ENCODE results near the gene RHOT2.

The RHOT2 gene

DNA sequence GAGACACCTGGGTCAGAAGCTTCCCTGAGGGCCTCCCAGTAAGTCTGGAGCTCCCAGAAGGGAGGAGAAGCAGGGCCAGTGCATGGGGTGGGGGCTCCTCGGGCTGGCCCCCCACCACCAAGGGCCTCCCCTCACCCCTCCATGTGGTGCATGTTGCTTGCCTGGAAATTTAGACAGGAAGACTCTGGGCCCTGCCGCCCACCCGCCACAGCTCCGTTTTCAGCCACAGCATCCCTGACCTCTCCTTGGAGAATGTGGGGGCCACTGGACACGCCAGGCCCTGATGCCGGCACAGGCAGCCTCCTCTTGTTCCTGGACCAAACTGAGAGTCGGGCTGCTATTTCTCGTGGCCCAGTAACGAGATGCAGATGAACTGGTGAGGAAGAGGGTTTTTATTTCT, 29.1 kb upstream of the RHOT2 start:
- Histone ChIP-seq H2AFZ (no peak overlapping the region), H3K4me1 (peaks cover 11% of the 10 kb centered on the region), H3K36me3 (ENCODE audit: control insufficient read depth, insufficient read depth, low read length) (no peaks in the 10 kb centered on the region), H3K27ac (no peak overlapping the region), H3K4me3 (ENCODE audit: low read depth, low read length) (no peak overlapping the region), H3K79me2 (peaks cover 11% of the 10 kb centered on the region), H3K9me3 (ENCODE audit: control insufficient read depth, low read length) (no peaks in the 10 kb centered on the region), H3K27me3 (ENCODE audit: control insufficient read depth, insufficient read depth, low read length) (peaks cover 3% of the 10 kb centered on the region), H3K4me2 (ENCODE audit: low read length) (no peak overlapping the region), H3K9ac (no peak overlapping the region)
- TF ChIP-seq, protein P1, sequence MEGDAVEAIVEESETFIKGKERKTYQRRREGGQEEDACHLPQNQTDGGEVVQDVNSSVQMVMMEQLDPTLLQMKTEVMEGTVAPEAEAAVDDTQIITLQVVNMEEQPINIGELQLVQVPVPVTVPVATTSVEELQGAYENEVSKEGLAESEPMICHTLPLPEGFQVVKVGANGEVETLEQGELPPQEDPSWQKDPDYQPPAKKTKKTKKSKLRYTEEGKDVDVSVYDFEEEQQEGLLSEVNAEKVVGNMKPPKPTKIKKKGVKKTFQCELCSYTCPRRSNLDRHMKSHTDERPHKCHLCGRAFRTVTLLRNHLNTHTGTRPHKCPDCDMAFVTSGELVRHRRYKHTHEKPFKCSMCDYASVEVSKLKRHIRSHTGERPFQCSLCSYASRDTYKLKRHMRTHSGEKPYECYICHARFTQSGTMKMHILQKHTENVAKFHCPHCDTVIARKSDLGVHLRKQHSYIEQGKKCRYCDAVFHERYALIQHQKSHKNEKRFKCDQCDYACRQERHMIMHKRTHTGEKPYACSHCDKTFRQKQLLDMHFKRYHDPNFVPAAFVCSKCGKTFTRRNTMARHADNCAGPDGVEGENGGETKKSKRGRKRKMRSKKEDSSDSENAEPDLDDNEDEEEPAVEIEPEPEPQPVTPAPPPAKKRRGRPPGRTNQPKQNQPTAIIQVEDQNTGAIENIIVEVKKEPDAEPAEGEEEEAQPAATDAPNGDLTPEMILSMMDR (IDR thresholded peaks at IDR 0.05): no peak

DNA sequence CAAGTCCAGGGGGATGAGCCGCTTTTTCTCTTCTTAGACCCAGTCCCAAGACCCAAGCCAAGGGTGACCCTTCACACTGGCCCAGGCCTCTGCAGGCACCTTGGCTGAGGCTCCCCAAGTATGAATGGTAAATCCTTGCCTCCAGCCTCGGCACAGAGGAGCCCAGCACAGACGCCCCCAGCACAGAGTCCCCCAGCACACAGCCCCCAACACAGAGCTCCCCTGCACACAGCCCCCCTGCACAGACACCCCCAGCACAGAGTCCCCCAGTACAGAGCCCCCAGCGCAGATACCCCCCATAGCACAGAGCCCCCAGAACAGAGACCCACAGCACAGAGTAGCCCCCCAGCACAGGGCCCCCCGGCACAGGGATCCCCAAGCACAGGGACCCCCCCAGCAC, 27.3 kb upstream of the RHOT2 start:
- H3K27ac ChIP-seq: no peak overlapping the region
- no peak overlapping the region for H2AFZ ChIP-seq
- peaks cover 3% of the 10 kb centered on the region for H3K27me3 ChIP-seq (ENCODE audit: control insufficient read depth, insufficient read depth, low read length)
- peak overlapping the region; percentile 83 for H3K4me3 ChIP-seq (ENCODE audit: low read depth, low read length)
- peaks cover 17% of the 10 kb centered on the region for H3K4me1 ChIP-seq
- no peak overlapping the region for H3K9ac ChIP-seq
- no peaks in the 10 kb centered on the region for H3K9me3 ChIP-seq (ENCODE audit: control insufficient read depth, low read length)
- H3K79me2 ChIP-seq: peaks cover 25% of the 10 kb centered on the region
- H3K4me2 ChIP-seq (ENCODE audit: low read length): peak overlapping the region; percentile 98
- H3K36me3 ChIP-seq (ENCODE audit: control insufficient read depth, insufficient read depth, low read length): no peaks in the 10 kb centered on the region
- TF ChIP-seq, protein P1 (IDR thresholded peaks at IDR 0.05): no peak

DNA sequence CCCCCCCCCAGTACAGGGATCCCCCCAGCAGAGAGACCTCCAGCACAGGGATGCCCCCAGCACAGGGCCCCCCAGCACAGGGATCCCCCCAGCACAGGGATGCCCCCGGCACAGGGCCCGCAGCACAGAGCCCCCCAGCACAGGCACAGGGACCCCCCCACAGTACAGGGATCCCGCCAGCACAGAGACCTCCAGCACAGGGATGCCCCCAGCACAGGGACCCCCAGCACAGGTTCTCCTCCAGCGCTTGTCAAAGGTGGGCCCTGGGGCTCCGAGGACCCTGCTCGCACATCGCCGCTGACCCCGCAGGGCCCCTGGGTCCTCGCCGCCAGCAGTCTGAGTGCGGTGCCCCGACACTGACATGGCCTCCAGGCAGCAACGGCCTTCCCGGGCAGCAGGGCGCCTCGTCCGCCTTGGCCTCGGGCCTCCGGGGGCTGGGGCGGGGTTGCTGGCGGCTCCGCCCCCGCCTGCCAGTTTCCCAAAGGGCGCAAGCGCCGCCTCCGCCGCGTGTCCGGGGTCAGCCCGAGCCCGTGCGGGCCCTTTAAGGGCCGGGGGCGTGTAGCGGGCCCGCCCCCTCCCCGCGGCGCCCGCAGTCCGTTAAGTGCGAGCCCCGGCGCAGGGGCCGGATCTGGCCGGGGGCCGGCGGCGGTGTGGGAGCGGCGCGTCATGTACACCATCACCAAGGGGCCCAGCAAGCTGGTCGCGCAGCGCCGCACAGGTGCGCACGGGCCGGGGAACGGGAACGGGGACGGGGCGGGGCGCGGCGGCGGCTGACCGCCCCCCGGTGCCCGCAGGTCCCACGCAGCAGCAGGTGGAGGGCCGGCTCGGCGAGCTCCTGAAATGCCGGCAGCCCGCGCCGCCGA, 26.4 kb upstream of the RHOT2 start, which contains the start of gene MCRIP2:
Gene MCRIP2 (plus strand): TSS at position 503 of the 863 bp plus-strand sequence. CDS start 164 bp downstream, at position 667.
- H3K4me2 ChIP-seq (ENCODE audit: low read length): peak within 1 kb of the TSS; percentile 98
- H3K4me3 ChIP-seq (ENCODE audit: low read depth, low read length): peak within 1 kb of the TSS; percentile 83
- H3K4me1 ChIP-seq: peaks cover 25% of the 10 kb centered on the region
- no peaks in the 10 kb centered on the region for H3K36me3 ChIP-seq (ENCODE audit: control insufficient read depth, insufficient read depth, low read length)
- H3K27ac ChIP-seq: peak within 1 kb of the TSS; percentile 85
- no peaks in the 10 kb centered on the region for H3K9me3 ChIP-seq (ENCODE audit: control insufficient read depth, low read length)
- peaks cover 32% of the 10 kb centered on the region for H3K79me2 ChIP-seq
- TF ChIP-seq, protein P1 (IDR thresholded peaks at IDR 0.05): no peak
- H2AFZ ChIP-seq: peak within 1 kb of the TSS; percentile 88
- peaks cover 1% of the 10 kb centered on the region for H3K27me3 ChIP-seq (ENCODE audit: control insufficient read depth, insufficient read depth, low read length)
- peak within 1 kb of the TSS; percentile 80 for H3K9ac ChIP-seq

DNA sequence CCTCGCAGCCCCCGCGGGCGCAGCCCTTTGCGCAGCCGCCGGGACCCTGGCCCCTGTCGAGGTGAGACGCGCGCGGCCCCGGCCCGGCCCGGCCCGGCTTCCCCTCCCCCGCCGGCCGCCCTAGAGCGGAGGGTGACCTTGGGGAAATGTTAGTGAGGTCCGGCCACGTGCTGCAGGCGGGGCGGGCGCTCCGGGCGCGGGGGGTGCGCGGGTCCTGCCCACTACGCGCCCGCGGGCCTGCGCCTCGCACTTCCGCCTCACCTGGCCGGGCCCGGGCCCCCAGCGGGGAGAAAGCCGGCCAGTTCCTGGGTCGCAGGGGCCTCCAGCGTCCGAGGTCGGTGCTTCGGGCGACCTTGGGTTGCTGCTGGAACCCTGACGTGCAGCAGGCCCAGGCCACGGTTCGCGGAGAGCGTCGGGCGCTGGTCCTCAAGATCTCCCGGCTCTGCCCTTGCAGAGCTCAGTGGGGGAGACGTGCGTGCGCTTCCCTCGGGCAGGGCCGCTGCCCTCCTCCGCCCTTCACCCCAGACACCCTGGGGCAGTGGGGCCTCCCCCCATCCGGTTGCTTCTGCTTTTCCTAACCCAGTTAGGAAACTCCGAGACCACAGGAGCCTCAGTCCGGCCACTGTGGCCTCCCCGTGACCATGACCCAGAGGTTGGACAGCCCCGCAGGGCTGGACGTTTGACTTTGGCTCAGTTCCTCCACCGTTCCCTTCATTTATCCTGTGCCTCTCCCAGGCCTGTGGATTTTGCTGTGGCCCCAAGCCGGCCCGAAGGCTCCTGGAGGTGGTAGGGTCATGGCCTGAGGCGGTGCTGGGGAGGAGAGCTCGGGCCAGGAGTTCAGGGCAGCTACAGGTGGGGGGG, 25.5 kb upstream of the RHOT2 start:
- Histone ChIP-seq H3K27me3 (ENCODE audit: control insufficient read depth, insufficient read depth, low read length) (no peaks in the 10 kb centered on the region), H3K4me2 (ENCODE audit: low read length) (peak overlapping the region; percentile 83), H3K36me3 (ENCODE audit: control insufficient read depth, insufficient read depth, low read length) (no peaks in the 10 kb centered on the region), H3K4me1 (peaks cover 33% of the 10 kb centered on the region), H3K27ac (peak overlapping the region; percentile 85), H3K9me3 (ENCODE audit: control insufficient read depth, low read length) (no peaks in the 10 kb centered on the region), H3K9ac (no peak overlapping the region), H2AFZ (peak overlapping the region; percentile 25), H3K79me2 (peaks cover 34% of the 10 kb centered on the region), H3K4me3 (ENCODE audit: low read depth, low read length) (peak overlapping the region; percentile 83)
- TF ChIP-seq, protein P1 (IDR thresholded peaks at IDR 0.05): no peak

Data from parathyroid adenoma (tissue), 2 donors.